Measurements from ENCODE around the gene COL16A1. TPM values are rescaled to one million over a fixed set of nuclear protein-coding genes. Genes with fewer than 3 reads are reported as not detected.

The COL16A1 gene
- polyA plus RNA-seq, 2 donors, result 12.2 to 25.2 TPM

DNA sequence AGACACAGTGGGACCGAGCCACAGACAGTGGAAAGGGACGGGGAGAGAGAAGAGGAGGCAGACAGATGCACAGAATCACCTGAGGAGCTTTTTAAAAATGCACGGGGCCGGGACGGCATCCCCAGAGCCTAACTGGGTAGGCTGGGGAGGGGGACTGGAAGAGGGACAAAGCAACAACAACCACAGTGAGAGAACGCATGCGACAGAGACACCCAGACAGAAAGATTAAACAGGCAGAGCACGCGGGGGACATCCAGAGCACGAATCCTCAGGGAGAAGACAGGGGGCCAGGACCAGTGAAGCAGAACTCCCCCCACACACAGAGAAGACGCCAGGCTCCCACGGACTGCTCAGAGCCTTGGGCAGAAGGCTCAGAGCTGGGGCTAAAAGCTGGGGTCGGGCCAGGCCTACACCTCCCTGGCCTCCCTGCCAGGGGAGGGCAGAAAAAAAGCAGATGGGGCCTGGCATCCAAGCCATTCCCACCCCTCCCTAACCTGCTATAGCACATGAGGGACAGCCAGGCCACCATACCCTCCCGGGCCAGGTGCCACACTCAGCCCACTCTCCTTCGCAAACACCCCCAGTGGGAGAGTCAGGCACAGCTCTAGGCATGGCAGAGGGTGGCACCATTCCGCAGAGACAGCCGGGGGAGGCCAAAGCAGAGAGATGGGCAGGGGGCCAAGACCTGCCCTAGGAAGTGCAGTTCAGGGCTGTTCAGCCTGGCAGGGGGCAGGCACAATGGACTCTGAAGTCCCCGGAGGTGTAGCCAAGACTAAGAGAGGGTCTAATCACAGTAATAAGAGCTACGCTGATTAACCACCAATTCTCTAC, 29.8 kb upstream of the COL16A1 start:
- WGBS, 2 donors, result 81% methylated on average over 19 of the region's 19 CpGs
- no peaks in the 10 kb centered on the region for H3K36me3 ChIP-seq (ENCODE audit: control insufficient read depth in 2 of 2, insufficient read depth in 2 of 2, low read length in 1 of 2)
- no peaks in the 10 kb centered on the region for H3K27me3 ChIP-seq (ENCODE audit: control insufficient read depth in 1 of 2, insufficient read depth in 2 of 2, low read length in 2 of 2)
- H3K27ac ChIP-seq (ENCODE audit: low read depth in 2 of 2, low read length in 1 of 2), result no peak overlapping the region
- no peaks in the 10 kb centered on the region for H3K9me3 ChIP-seq (ENCODE audit: control insufficient read depth in 2 of 2, insufficient read depth in 1 of 2, low read depth in 1 of 2, low read length in 1 of 2)
- H3K4me1 ChIP-seq (ENCODE audit: control insufficient read depth in 2 of 2, insufficient read depth in 2 of 2, low read length in 1 of 2), result peaks cover 0 to 7% of the 10 kb centered on the region in 2 donors
- no peak overlapping the region for H3K4me3 ChIP-seq (ENCODE audit: low read depth in 1 of 2, low read length in 2 of 2)

GRCh38 chr1:31732751-31733289, 29.0 kb upstream of the COL16A1 start:
- Histone ChIP-seq H3K4me1 (ENCODE audit: control insufficient read depth in 2 of 2, insufficient read depth in 2 of 2, low read length in 1 of 2) (peaks cover 0 to 7% of the 10 kb centered on the region in 2 donors), H3K9me3 (ENCODE audit: control insufficient read depth in 2 of 2, insufficient read depth in 1 of 2, low read depth in 1 of 2, low read length in 1 of 2) (no peaks in the 10 kb centered on the region), H3K4me3 (ENCODE audit: low read depth in 1 of 2, low read length in 2 of 2) (no peak overlapping the region), H3K36me3 (ENCODE audit: control insufficient read depth in 2 of 2, insufficient read depth in 2 of 2, low read length in 1 of 2) (no peaks in the 10 kb centered on the region), H3K27me3 (ENCODE audit: control insufficient read depth in 1 of 2, insufficient read depth in 2 of 2, low read length in 2 of 2) (no peaks in the 10 kb centered on the region), H3K27ac (ENCODE audit: low read depth in 2 of 2, low read length in 1 of 2) (no peak overlapping the region)
- 91 to 93% methylated on average over 18 of the region's 18 CpGs for WGBS, 2 donors

- Histone ChIP-seq H3K27me3 (ENCODE audit: control insufficient read depth in 1 of 2, insufficient read depth in 2 of 2, low read length in 2 of 2) (no peaks in the 10 kb centered on the region), H3K36me3 (ENCODE audit: control insufficient read depth in 2 of 2, insufficient read depth in 2 of 2, low read length in 1 of 2) (no peaks in the 10 kb centered on the region), H3K9me3 (ENCODE audit: control insufficient read depth in 2 of 2, insufficient read depth in 1 of 2, low read depth in 1 of 2, low read length in 1 of 2) (no peaks in the 10 kb centered on the region), H3K4me3 (ENCODE audit: low read depth in 1 of 2, low read length in 2 of 2) (no peak overlapping the region), H3K27ac (ENCODE audit: low read depth in 2 of 2, low read length in 1 of 2) (no peak overlapping the region), H3K4me1 (ENCODE audit: control insufficient read depth in 2 of 2, insufficient read depth in 2 of 2, low read length in 1 of 2) (peaks cover 0 to 7% of the 10 kb centered on the region in 2 donors)
- 78 to 90% methylated on average over 6 of the region's 6 CpGs for WGBS, 2 donors
Observed at GRCh38 chr1:31732343-31732742, 28.5 kb upstream of the COL16A1 start.

DNA sequence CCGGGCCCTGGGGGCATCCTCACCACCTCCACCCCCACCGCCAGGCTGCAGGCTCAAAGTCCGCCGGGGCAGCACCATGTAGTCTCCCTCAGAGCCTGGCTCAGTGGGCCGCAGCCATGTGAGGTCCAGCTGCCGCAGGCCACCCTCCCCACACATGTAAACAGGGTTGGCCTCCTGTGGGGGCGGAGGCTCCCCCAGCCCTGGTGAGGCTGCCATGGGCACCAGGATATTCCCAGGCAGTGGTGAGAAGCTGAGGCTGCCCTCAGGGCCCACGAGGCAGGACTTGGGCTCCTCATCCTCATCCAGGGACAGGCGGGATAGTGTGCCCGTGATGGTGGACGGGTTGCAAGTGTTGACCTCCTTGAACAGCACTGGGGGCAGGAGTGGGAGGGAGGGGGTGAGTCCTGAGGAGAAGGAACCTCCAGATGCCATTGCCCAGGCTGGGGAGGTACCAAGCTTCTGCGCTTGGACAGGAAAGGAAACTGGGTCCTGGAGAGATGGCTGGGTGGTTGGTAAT, 27.3 kb upstream of the COL16A1 start:
- Histone ChIP-seq H3K4me3 (ENCODE audit: low read depth in 1 of 2, low read length in 2 of 2) (no peak overlapping the region), H3K9me3 (ENCODE audit: control insufficient read depth in 2 of 2, insufficient read depth in 1 of 2, low read depth in 1 of 2, low read length in 1 of 2) (no peaks in the 10 kb centered on the region), H3K27ac (ENCODE audit: low read depth in 2 of 2, low read length in 1 of 2) (no peak overlapping the region), H3K27me3 (ENCODE audit: control insufficient read depth in 1 of 2, insufficient read depth in 2 of 2, low read length in 2 of 2) (no peaks in the 10 kb centered on the region), H3K4me1 (ENCODE audit: control insufficient read depth in 2 of 2, insufficient read depth in 2 of 2, low read length in 1 of 2) (peaks cover 0 to under 1% of the 10 kb centered on the region in 2 donors), H3K36me3 (ENCODE audit: control insufficient read depth in 2 of 2, insufficient read depth in 2 of 2, low read length in 1 of 2) (no peaks in the 10 kb centered on the region)
- WGBS, 2 donors, result 87 to 89% methylated on average over 12 of the region's 12 CpGs

GRCh38 chr1:31730336-31731048, 26.7 kb upstream of the COL16A1 start:
- H3K27me3 ChIP-seq (ENCODE audit: control insufficient read depth in 1 of 2, insufficient read depth in 2 of 2, low read length in 2 of 2), result no peaks in the 10 kb centered on the region
- H3K4me3 ChIP-seq (ENCODE audit: low read depth in 1 of 2, low read length in 2 of 2), result no peak overlapping the region
- no peaks in the 10 kb centered on the region for H3K4me1 ChIP-seq (ENCODE audit: control insufficient read depth in 2 of 2, insufficient read depth in 2 of 2, low read length in 1 of 2)
- 87 to 89% methylated on average over 25 of the region's 25 CpGs for WGBS, 2 donors
- H3K36me3 ChIP-seq (ENCODE audit: control insufficient read depth in 2 of 2, insufficient read depth in 2 of 2, low read length in 1 of 2), result no peaks in the 10 kb centered on the region
- H3K27ac ChIP-seq (ENCODE audit: low read depth in 2 of 2, low read length in 1 of 2), result no peak overlapping the region
- H3K9me3 ChIP-seq (ENCODE audit: control insufficient read depth in 2 of 2, insufficient read depth in 1 of 2, low read depth in 1 of 2, low read length in 1 of 2), result no peaks in the 10 kb centered on the region

- Histone ChIP-seq H3K27me3 (ENCODE audit: control insufficient read depth in 1 of 2, insufficient read depth in 2 of 2, low read length in 2 of 2) (no peaks in the 10 kb centered on the region), H3K9me3 (ENCODE audit: control insufficient read depth in 2 of 2, insufficient read depth in 1 of 2, low read depth in 1 of 2, low read length in 1 of 2) (no peaks in the 10 kb centered on the region), H3K4me3 (ENCODE audit: low read depth in 1 of 2, low read length in 2 of 2) (no peak overlapping the region), H3K36me3 (ENCODE audit: control insufficient read depth in 2 of 2, insufficient read depth in 2 of 2, low read length in 1 of 2) (no peaks in the 10 kb centered on the region), H3K4me1 (ENCODE audit: control insufficient read depth in 2 of 2, insufficient read depth in 2 of 2, low read length in 1 of 2) (no peaks in the 10 kb centered on the region), H3K27ac (ENCODE audit: low read depth in 2 of 2, low read length in 1 of 2) (no peak overlapping the region)
- WGBS, 2 donors, result 87 to 93% methylated on average over 11 to 19 of the region's 19 CpGs
Observed at GRCh38 chr1:31727849-31728248, 24.0 kb upstream of the COL16A1 start.

DNA sequence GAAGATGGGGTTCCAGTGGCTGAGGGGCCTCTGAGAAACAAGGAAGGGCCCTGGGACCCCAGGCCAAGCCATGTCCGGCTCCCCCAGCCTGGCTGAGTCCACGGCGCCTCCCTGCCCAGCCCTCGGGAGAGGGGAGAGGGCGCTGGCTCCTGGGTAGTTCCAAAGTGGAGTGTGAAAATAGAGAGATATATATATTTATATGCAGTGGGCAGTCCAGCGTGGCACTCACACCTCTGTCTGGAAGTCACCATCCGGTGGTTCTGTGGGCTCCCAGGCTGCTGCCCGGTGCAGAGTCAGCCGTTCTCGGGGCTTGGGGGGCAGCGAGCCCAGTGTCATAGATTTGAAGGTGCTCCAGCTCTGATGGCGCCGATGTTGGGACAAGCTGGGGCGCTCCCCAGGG, 23.4 kb upstream of the COL16A1 start:
- no peaks in the 10 kb centered on the region for H3K36me3 ChIP-seq (ENCODE audit: control insufficient read depth in 2 of 2, insufficient read depth in 2 of 2, low read length in 1 of 2)
- no peaks in the 10 kb centered on the region for H3K9me3 ChIP-seq (ENCODE audit: control insufficient read depth in 2 of 2, insufficient read depth in 1 of 2, low read depth in 1 of 2, low read length in 1 of 2)
- H3K27ac ChIP-seq (ENCODE audit: low read depth in 2 of 2, low read length in 1 of 2), result no peak overlapping the region
- H3K4me3 ChIP-seq (ENCODE audit: low read depth in 1 of 2, low read length in 2 of 2), result no peak overlapping the region
- H3K27me3 ChIP-seq (ENCODE audit: control insufficient read depth in 1 of 2, insufficient read depth in 2 of 2, low read length in 2 of 2), result no peaks in the 10 kb centered on the region
- H3K4me1 ChIP-seq (ENCODE audit: control insufficient read depth in 2 of 2, insufficient read depth in 2 of 2, low read length in 1 of 2), result no peaks in the 10 kb centered on the region
- WGBS, 2 donors, result 86 to 88% methylated on average over 14 of the region's 14 CpGs

DNA sequence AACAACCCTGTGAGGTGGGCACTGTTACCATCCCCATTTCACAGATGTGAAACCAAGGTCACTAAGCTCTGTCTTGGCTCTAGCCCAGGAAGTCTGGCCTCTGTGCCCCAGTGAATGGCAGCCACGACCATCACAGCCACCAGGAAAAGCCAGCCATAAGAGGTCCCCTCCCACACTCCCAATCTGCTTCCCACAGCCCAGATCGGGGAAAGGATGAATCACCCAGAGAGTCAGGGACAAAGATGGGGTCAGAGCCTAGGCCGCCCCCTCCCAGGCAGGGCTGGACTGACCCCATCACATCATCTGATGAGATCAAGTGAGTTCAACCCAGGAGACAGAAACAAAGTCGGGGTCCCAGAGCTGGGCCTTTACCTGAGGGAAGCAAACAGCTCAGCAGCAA, 22.9 kb upstream of the COL16A1 start:
- Histone ChIP-seq H3K36me3 (ENCODE audit: control insufficient read depth in 2 of 2, insufficient read depth in 2 of 2, low read length in 1 of 2) (no peaks in the 10 kb centered on the region), H3K4me1 (ENCODE audit: control insufficient read depth in 2 of 2, insufficient read depth in 2 of 2, low read length in 1 of 2) (no peaks in the 10 kb centered on the region), H3K27ac (ENCODE audit: low read depth in 2 of 2, low read length in 1 of 2) (no peak overlapping the region), H3K27me3 (ENCODE audit: control insufficient read depth in 1 of 2, insufficient read depth in 2 of 2, low read length in 2 of 2) (no peaks in the 10 kb centered on the region), H3K4me3 (ENCODE audit: low read depth in 1 of 2, low read length in 2 of 2) (no peak overlapping the region), H3K9me3 (ENCODE audit: control insufficient read depth in 2 of 2, insufficient read depth in 1 of 2, low read depth in 1 of 2, low read length in 1 of 2) (no peaks in the 10 kb centered on the region)
- 60 to 75% methylated on average over 4 of the region's 4 CpGs for WGBS, 2 donors

DNA sequence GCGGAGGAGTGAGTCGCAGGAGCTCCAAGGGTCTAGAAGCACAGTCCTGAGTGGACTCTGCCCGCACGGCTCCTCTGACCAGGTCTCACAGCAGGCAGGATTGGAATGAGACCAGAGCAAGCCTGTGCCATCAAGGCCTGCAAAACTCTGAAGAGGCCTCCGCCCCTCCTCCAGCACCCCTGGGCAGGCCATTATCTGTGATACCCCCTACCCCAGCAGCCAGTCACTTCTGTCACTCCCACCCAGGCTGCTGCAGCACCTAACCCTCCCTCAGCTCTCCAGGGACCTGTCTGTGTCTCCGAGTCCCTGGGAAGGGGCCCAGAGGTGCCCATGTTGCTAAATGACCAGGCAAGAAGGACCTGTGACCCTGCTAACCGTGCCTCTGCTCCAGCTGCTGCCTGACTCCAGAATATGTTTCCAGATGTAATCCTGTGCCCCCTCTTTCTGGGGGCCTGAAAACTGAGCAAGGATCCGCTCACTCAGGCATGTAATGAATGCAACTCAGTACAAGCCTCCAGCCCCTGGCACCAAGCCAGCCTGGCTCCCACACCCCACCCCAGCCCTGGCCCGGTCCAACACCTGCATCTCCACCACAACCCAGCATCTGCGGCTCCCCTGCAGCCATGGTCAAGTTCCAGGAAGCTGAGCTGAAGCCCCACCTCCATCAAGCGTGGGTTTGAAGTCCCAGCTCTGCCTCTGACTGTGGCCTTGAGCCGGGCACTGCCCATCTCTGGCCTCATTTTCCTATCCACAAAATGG, 22.1 kb upstream of the COL16A1 start:
- Histone ChIP-seq H3K36me3 (ENCODE audit: control insufficient read depth in 2 of 2, insufficient read depth in 2 of 2, low read length in 1 of 2) (no peaks in the 10 kb centered on the region), H3K27ac (ENCODE audit: low read depth in 2 of 2, low read length in 1 of 2) (no peak overlapping the region), H3K27me3 (ENCODE audit: control insufficient read depth in 1 of 2, insufficient read depth in 2 of 2, low read length in 2 of 2) (no peaks in the 10 kb centered on the region), H3K9me3 (ENCODE audit: control insufficient read depth in 2 of 2, insufficient read depth in 1 of 2, low read depth in 1 of 2, low read length in 1 of 2) (no peaks in the 10 kb centered on the region), H3K4me1 (ENCODE audit: control insufficient read depth in 2 of 2, insufficient read depth in 2 of 2, low read length in 1 of 2) (no peaks in the 10 kb centered on the region), H3K4me3 (ENCODE audit: low read depth in 1 of 2, low read length in 2 of 2) (no peak overlapping the region)
- 70 to 78% methylated on average over 12 of the region's 12 CpGs for WGBS, 2 donors
